ENCODE measurements around the gene WAC. TPM values are rescaled to one million over a fixed set of nuclear protein-coding genes. Genes with fewer than 3 reads are reported as not detected.
A peak's percentile ranks its signal among the peaks of the same experiment; 100 is the strongest.

The WAC gene
- polyA plus RNA-seq, 1 of the 3 experiments (the other 2 are of a cell fraction), result 31.1 TPM

DNA sequence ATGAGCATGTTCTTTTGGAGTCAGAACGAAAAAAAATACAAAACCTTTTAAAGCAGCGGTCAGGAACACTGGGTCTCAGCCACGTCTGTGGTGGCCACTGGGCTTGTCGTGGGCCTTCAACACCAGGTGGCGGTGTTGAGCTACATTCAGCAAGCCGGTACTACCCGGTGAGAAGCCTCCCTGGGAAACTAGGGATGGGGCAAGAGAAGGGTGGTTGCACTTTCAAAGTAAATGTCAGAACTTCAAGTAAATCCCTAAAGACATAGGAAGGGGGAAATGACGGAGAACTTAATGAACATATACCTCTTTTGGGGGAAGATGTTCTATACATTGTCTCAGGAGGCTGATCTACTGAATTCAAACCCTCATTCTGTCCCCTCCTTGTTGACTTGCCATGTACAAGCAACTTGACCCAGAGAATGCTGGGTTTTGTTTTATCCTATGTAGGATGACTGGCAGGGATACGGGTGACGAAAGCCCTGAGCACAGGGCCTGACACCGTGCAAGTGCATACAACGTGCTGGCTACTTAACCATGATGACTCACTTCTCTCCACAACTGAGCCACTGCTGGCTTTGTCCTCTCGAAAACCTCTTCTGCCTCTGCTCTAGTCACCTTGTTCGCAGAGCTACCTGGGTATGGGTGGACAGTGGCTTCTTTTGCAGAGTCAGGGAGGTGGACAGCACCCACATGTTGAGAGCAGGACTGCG, 95.4 kb downstream of the WAC start:
- DNase-seq, result peak; percentile 79
- Histone ChIP-seq H3K9me2 (no peaks in the 10 kb centered on the region), H3K9me3 (no peaks in the 10 kb centered on the region), H3K79me2 (ENCODE audit: insufficient read depth) (no peaks in the 10 kb centered on the region), H3K4me2 (no peak overlapping the region), H3K4me1 (ENCODE audit: control insufficient read depth in 1 of 2, insufficient read depth in 2 of 2, low read depth in 1 of 2, low read length in 1 of 2) (no peaks in the 10 kb centered on the region), H3K4me3 (ENCODE audit: low read depth in 2 of 2, low read length in 1 of 2) (no peak overlapping the region), H3K36me3 (replicated peaks in 1 of 2; ENCODE audit: control insufficient read depth in 1 of 2, insufficient read depth in 2 of 2, low read length in 1 of 2) (peaks cover 0 to 4% of the 10 kb centered on the region in 2 experiments), H2AFZ (ENCODE audit: low read depth) (no peak overlapping the region), H4K20me1 (ENCODE audit: insufficient read depth) (no peaks in the 10 kb centered on the region), H3F3A (replicated peaks; ENCODE audit: insufficient read depth) (peaks cover 9% of the 10 kb centered on the region), H3K9ac (no peak overlapping the region), H3K27ac (ENCODE audit: low read depth in 2 of 2, low read length in 1 of 2) (no peak overlapping the region), H3K27me3 (ENCODE audit: insufficient read depth) (no peaks in the 10 kb centered on the region; the same call in 1 of the 2 replicates)
- 27% methylated on average over 15 of the region's 15 CpGs for whole genome bisulfite sequencing (ENCODE audit: low lambda C conversion rate)
- peak; percentile 88 for TF ChIP-seq RAD21 (IDR thresholded peaks at IDR 0.05; ENCODE audit: low read length)
- TF ChIP-seq, protein P1, sequence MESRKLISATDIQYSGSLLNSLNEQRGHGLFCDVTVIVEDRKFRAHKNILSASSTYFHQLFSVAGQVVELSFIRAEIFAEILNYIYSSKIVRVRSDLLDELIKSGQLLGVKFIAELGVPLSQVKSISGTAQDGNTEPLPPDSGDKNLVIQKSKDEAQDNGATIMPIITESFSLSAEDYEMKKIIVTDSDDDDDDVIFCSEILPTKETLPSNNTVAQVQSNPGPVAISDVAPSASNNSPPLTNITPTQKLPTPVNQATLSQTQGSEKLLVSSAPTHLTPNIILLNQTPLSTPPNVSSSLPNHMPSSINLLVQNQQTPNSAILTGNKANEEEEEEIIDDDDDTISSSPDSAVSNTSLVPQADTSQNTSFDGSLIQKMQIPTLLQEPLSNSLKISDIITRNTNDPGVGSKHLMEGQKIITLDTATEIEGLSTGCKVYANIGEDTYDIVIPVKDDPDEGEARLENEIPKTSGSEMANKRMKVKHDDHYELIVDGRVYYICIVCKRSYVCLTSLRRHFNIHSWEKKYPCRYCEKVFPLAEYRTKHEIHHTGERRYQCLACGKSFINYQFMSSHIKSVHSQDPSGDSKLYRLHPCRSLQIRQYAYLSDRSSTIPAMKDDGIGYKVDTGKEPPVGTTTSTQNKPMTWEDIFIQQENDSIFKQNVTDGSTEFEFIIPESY (IDR thresholded peaks at IDR 0.05; ENCODE audit: borderline replicate concordance, low read depth), result no peak
- TF ChIP-seq, protein P2, sequence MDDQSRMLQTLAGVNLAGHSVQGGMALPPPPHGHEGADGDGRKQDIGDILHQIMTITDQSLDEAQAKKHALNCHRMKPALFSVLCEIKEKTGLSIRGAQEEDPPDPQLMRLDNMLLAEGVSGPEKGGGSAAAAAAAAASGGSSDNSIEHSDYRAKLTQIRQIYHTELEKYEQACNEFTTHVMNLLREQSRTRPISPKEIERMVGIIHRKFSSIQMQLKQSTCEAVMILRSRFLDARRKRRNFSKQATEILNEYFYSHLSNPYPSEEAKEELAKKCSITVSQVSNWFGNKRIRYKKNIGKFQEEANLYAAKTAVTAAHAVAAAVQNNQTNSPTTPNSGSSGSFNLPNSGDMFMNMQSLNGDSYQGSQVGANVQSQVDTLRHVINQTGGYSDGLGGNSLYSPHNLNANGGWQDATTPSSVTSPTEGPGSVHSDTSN (IDR thresholded peaks at IDR 0.05), result no peak
- TF ChIP-seq, protein P3, sequence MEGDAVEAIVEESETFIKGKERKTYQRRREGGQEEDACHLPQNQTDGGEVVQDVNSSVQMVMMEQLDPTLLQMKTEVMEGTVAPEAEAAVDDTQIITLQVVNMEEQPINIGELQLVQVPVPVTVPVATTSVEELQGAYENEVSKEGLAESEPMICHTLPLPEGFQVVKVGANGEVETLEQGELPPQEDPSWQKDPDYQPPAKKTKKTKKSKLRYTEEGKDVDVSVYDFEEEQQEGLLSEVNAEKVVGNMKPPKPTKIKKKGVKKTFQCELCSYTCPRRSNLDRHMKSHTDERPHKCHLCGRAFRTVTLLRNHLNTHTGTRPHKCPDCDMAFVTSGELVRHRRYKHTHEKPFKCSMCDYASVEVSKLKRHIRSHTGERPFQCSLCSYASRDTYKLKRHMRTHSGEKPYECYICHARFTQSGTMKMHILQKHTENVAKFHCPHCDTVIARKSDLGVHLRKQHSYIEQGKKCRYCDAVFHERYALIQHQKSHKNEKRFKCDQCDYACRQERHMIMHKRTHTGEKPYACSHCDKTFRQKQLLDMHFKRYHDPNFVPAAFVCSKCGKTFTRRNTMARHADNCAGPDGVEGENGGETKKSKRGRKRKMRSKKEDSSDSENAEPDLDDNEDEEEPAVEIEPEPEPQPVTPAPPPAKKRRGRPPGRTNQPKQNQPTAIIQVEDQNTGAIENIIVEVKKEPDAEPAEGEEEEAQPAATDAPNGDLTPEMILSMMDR (IDR thresholded peaks at IDR 0.05), result peak; percentile 92
- peak; percentile 87 for TF ChIP-seq SMC3 (IDR thresholded peaks at IDR 0.05; ENCODE audit: low read depth, low read length)
- TF ChIP-seq NRF1 (IDR thresholded peaks at IDR 0.05; ENCODE audit: low read depth, low read length), result peak; percentile 7; the same call in 1 of the 2 replicates
- CTCF ChIA-PET, result interaction anchor here (0.5 to 3.6 kb wide), 26 partner anchors 9 to 868 kb away, joined by 3 to 23 read pairs (median 4); no protein-coding TSS in a partner anchor
- POLR2A ChIA-PET, result no interaction called here

DNA sequence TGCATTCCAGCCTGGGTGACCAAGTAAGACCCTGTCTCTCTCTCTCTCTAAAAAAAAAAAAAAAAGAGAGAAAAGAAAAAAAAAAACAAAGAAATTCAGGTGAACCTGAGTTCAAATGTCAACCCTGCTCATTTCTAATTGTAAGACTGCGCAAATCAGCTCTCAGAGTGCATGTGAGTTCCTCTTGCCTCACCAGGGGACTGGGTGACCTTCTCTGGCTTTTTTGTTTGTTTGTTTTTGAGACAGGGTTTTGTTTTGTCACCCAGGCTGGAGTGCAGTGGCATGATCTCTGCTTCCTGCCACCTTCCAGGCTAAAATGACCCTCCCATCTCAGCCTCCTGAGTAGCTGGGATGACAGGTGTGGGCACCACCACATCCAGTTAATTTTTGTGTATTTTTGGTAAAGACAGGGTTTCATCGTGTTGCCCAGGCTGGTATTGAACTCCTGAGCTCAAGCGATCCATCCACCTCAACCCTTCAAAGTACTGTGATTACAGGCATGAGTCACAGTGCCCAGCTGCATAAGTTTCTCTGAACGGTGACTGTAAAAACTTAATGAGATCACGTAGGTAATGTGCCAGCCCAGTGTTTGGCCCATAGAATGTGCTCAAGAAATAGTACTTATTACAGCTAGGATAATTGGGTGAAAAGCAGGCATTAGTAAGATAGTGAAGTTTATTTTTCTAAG, 99.1 kb downstream of the WAC start:
- Histone ChIP-seq H2AFZ (ENCODE audit: low read depth) (no peak overlapping the region), H3K4me1 (ENCODE audit: control insufficient read depth in 1 of 2, insufficient read depth in 2 of 2, low read depth in 1 of 2, low read length in 1 of 2) (no peaks in the 10 kb centered on the region), H3K36me3 (replicated peaks in 1 of 2; ENCODE audit: control insufficient read depth in 1 of 2, insufficient read depth in 2 of 2, low read length in 1 of 2) (no peaks in the 10 kb centered on the region), H3K9ac (no peak overlapping the region), H3F3A (replicated peaks; ENCODE audit: insufficient read depth) (no peaks in the 10 kb centered on the region), H3K27me3 (ENCODE audit: insufficient read depth) (no peaks in the 10 kb centered on the region; the same call in 1 of the 2 replicates), H3K27ac (ENCODE audit: low read depth in 2 of 2, low read length in 1 of 2) (no peak overlapping the region), H3K4me2 (no peak overlapping the region), H3K9me3 (no peaks in the 10 kb centered on the region), H3K4me3 (ENCODE audit: low read depth in 2 of 2, low read length in 1 of 2) (no peak overlapping the region), H4K20me1 (ENCODE audit: insufficient read depth) (no peaks in the 10 kb centered on the region), H3K79me2 (ENCODE audit: insufficient read depth) (no peaks in the 10 kb centered on the region), H3K9me2 (no peaks in the 10 kb centered on the region)
- ChIA-PET POLR2A (no interaction called here), CTCF (interaction anchor here (1.3 to 3.0 kb wide), 3 partner anchors 32 to 754 kb away, joined by 3 to 18 read pairs (median 4); no protein-coding TSS in a partner anchor)
- DNase-seq, result no peak
- 59% methylated on average over 5 of the region's 5 CpGs for WGBS (ENCODE audit: low lambda C conversion rate)
- TF ChIP-seq NRF1 (IDR thresholded peaks at IDR 0.05; ENCODE audit: low read depth, low read length) (no peak), MEF2A (IDR thresholded peaks at IDR 0.05; ENCODE audit: borderline replicate concordance, low read depth) (no peak), EP300 (IDR thresholded peaks at IDR 0.05; ENCODE audit: borderline replicate concordance in 1 of 2, low read depth in 1 of 2, low read length in 1 of 2) (no peak), FOSL2 (IDR thresholded peaks at IDR 0.05; ENCODE audit: borderline replicate concordance, low read depth) (no peak), TEAD4 (IDR thresholded peaks at IDR 0.05; ENCODE audit: borderline replicate concordance, insufficient read depth) (no peak), SMC3 (IDR thresholded peaks at IDR 0.05; ENCODE audit: low read depth, low read length) (no peak), RXRA (IDR thresholded peaks at IDR 0.05; ENCODE audit: borderline replicate concordance, low read depth) (no peak), ELF1 (IDR thresholded peaks at IDR 0.05) (no peak)
- TF ChIP-seq, protein P4, sequence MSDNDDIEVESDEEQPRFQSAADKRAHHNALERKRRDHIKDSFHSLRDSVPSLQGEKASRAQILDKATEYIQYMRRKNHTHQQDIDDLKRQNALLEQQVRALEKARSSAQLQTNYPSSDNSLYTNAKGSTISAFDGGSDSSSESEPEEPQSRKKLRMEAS (IDR thresholded peaks at IDR 0.05; ENCODE audit: low read depth), result no peak
- TF ChIP-seq, protein P5, sequence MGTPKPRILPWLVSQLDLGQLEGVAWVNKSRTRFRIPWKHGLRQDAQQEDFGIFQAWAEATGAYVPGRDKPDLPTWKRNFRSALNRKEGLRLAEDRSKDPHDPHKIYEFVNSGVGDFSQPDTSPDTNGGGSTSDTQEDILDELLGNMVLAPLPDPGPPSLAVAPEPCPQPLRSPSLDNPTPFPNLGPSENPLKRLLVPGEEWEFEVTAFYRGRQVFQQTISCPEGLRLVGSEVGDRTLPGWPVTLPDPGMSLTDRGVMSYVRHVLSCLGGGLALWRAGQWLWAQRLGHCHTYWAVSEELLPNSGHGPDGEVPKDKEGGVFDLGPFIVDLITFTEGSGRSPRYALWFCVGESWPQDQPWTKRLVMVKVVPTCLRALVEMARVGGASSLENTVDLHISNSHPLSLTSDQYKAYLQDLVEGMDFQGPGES (IDR thresholded peaks at IDR 0.05; ENCODE audit: low read depth, low read length), result no peak
- TF ChIP-seq, protein P6, sequence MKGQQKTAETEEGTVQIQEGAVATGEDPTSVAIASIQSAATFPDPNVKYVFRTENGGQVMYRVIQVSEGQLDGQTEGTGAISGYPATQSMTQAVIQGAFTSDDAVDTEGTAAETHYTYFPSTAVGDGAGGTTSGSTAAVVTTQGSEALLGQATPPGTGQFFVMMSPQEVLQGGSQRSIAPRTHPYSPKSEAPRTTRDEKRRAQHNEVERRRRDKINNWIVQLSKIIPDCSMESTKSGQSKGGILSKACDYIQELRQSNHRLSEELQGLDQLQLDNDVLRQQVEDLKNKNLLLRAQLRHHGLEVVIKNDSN (IDR thresholded peaks at IDR 0.05; ENCODE audit: borderline replicate concordance, low read depth), result no peak

All from SK-N-SH (cell line).